K562 treated with DMSO at 1 percent for 12 hours (cell line): Measurements from ENCODE around the gene MIR17HG. TPM values are rescaled to one million over a fixed set of nuclear protein-coding genes. Genes with fewer than 3 reads are reported as not detected.

Source experiments
- total RNA-seq: library from RNA; unstranded; fragments of 300-600 nt; gene quantifications from 2 replicates; pipeline ENCODE4 v1.2.3, GENCODE V29; 2022; ENCODE audit not compliant: insufficient read depth

MIR17HG gene
- 1.5 and 2.8 TPM in 2 replicates for total RNA-seq

GRCh38 chr13:91347202-91347995, at the start of gene MIR17HG:
TSS of gene MIR17HG (plus strand) at chr13:91347687.

GRCh38 chr13:91398413-91399188, 51.1 kb downstream of the MIR17HG start, which contains the start of gene GPC5:
TSS of gene GPC5 (plus strand) at chr13:91398621.

Other genes starting within 250 kb of the MIR17HG start
- gene GPC5, start 50.9 kb downstream of the MIR17HG start, total RNA-seq, result not detected in 2 replicates